ENCODE results near the gene TTC33.

Gene TTC33

GRCh38 chr5:40622463-40623252, 133.1 kb downstream of the TTC33 start:
- no peak for TF ChIP-seq CTCF (IDR thresholded peaks at IDR 0.05)

GRCh38 chr5:40619421-40619820, 136.3 kb downstream of the TTC33 start:
- no peak for TF ChIP-seq CTCF (IDR thresholded peaks at IDR 0.05)

- TF ChIP-seq CTCF (IDR thresholded peaks at IDR 0.05): no peak
Measured at GRCh38 chr5:40618926-40619325, 136.8 kb downstream of the TTC33 start.

- no peak for TF ChIP-seq CTCF (IDR thresholded peaks at IDR 0.05)
Measured at GRCh38 chr5:40616781-40617180, 139.0 kb downstream of the TTC33 start.

GRCh38 chr5:40615586-40616170, 140.1 kb downstream of the TTC33 start:
- TF ChIP-seq CTCF (IDR thresholded peaks at IDR 0.05): no peak

GRCh38 chr5:40614923-40615585, 140.7 kb downstream of the TTC33 start:
- no peak for TF ChIP-seq CTCF (IDR thresholded peaks at IDR 0.05)

- TF ChIP-seq CTCF (IDR thresholded peaks at IDR 0.05): no peak
Measured at GRCh38 chr5:40614466-40614865, 141.3 kb downstream of the TTC33 start.

Data from LNCAP (cell line).